Panc1 (cell line): ENCODE measurements around the gene KCNF1. TPM values are rescaled to one million over a fixed set of nuclear protein-coding genes. Genes with fewer than 3 reads are reported as not detected.

Experiments
- ATAC-seq: fragments of 200-7000 bp; cut with Tn5 transposase; 2 replicates; pipeline ENCODE4 v1.9.1; 2020; ENCODE audit warnings: mild to moderate bottlenecking, moderate library complexity
- BruUV-seq: library from RNA; stranded (reverse); fragments of 400-500 nt; replicated peaks from 2 replicates; lab custom pipeline; 2021; lab: Mats Ljungman, UMichigan
- CTCF ChIA-PET: fragments of 300-600 bp; sonication (Branson Sonifier 250); formaldehyde crosslinking; loops from one replicate; lab custom pipeline; 2022; ENCODE audit warnings: antibody characterized with exemption; lab: Charles Lee
- POLR2A ChIA-PET: fragments of 300-600 bp; sonication (Branson Sonifier 250); formaldehyde crosslinking; loops from one replicate; lab custom pipeline; 2022; ENCODE audit warnings: antibody characterized with exemption; lab: Charles Lee
- DNase-seq: peaks from one replicate; pipeline ENCODE4 v3.0.0-alpha.2; 2010; ENCODE audit warnings: low read depth, low spot score
- H3K27ac ChIP-seq: 2 replicates; pipeline ENCODE4 v1.5.1; 2011; ENCODE audit warnings: mild to moderate bottlenecking, low read length, inconsistent platforms
- H3K27me3 ChIP-seq: fragments of 200-500 bp; sonication (Bioruptor generic); 2 replicates; pipeline ENCODE4 v1.6.0; 2014; ENCODE audit warnings: low read length, inconsistent platforms; ENCODE audit not compliant: control insufficient read depth, insufficient read depth
- H3K36me3 ChIP-seq: fragments of 200-500 bp; sonication (Bioruptor generic); 2 replicates; pipeline ENCODE4 v1.5.1; 2014; ENCODE audit warnings: inconsistent platforms, mild to moderate bottlenecking, low read length, moderate library complexity; ENCODE audit not compliant: control insufficient read depth, insufficient read depth
- H3K4me1 ChIP-seq: 2 replicates; pipeline ENCODE4 v1.5.1; 2011; ENCODE audit warnings: inconsistent platforms, mild to moderate bottlenecking, low read length, moderate library complexity; ENCODE audit not compliant: control insufficient read depth, insufficient read depth
- H3K4me3 ChIP-seq, 2 experiments: 2 replicates each; pipeline ENCODE4 v1.5.1; 2011 to 2012; ENCODE audit warnings: low read depth in 2 of 2, low read length in 2 of 2, mild to moderate bottlenecking in 2 of 2, inconsistent platforms in 1 of 2, moderate library complexity in 1 of 2
- H3K9me3 ChIP-seq: fragments of 200-500 bp; sonication (Bioruptor generic); 2 replicates; pipeline ENCODE4 v1.5.1; 2014; ENCODE audit warnings: low read depth, mild to moderate bottlenecking, inconsistent platforms, low read length, moderate library complexity; ENCODE audit not compliant: control insufficient read depth, insufficient read depth
- CTCF ChIP-seq: fragments of 450-650 bp; IDR thresholded peaks from 2 replicates; pipeline ENCODE4 v1.5.1; 2017; ENCODE audit warnings: mild to moderate bottlenecking
- POLR2AphosphoS5 ChIP-seq: IDR thresholded peaks from 2 replicates; pipeline ENCODE4 v1.6.1; 2012; ENCODE audit warnings: mild to moderate bottlenecking, low read depth, low read length, moderate library complexity
- REST ChIP-seq, 2 experiments: IDR thresholded peaks; 2 replicates each; pipeline ENCODE4 v1.6.1; 2011 to 2012; ENCODE audit warnings: low read depth in 2 of 2, control low read depth in 1 of 2, low read length in 1 of 2, mild to moderate bottlenecking in 1 of 2, moderate library complexity in 1 of 2; ENCODE audit not compliant: insufficient read depth in 1 of 2
- SIN3A ChIP-seq: IDR thresholded peaks from 2 replicates; pipeline ENCODE4 v1.6.1; 2012; ENCODE audit warnings: low read depth, mild to moderate bottlenecking, low read length, moderate library complexity, borderline replicate concordance; ENCODE audit not compliant: insufficient read depth
- TCF7L2 ChIP-seq: IDR thresholded peaks from 2 replicates; pipeline ENCODE4 v1.6.1; 2011; ENCODE audit warnings: mild to moderate bottlenecking, low read depth, low read length, inconsistent platforms
- in situ Hi-C: cut with HindIII; loops from 2 replicates; pipeline ENCODE4 v1.10.0; 2016; ENCODE audit warnings: low sequenced_read_pairs, low pct_unique_long_range_greater_than_20kb
- intact Hi-C: fragments of 100-400 bp; cut with micrococcal nuclease; formaldehyde crosslinking; loops from one replicate; pipeline ENCODE4 v1.10.0; 2022; ENCODE audit not compliant: unreplicated experiment
- total RNA-seq: library from RNA; stranded (reverse); gene quantifications from one replicate; pipeline ENCODE4 v1.2.1, GENCODE V29; 2021; ENCODE audit not compliant: unreplicated experiment

KCNF1 gene
- total RNA-seq, 1 experiment from 2014 or later, result 0.39 TPM

GRCh38 chr2:10876963-10877362 is 34.8 kb upstream of the KCNF1 start:
- Histone ChIP-seq H3K27me3 (no peaks in the 10 kb centered on the region), H3K27ac (no peak overlapping the region), H3K4me1 (no peaks in the 10 kb centered on the region), H3K9me3 (no peaks in the 10 kb centered on the region), H3K36me3 (no peaks in the 10 kb centered on the region), H3K4me3 (no peak overlapping the region)
- CTCF ChIA-PET, result no interaction called here
- POLR2A ChIA-PET, result no interaction called here
- BruUV-seq, result no TSS peak
- DNase-seq, result no peak
- TF ChIP-seq POLR2AphosphoS5 (no peak), CTCF (no peak), TCF7L2 (no peak), REST (IDR thresholded peaks at IDR 0.05; ENCODE audit: insufficient read depth in 1 of 2, low read depth in 2 of 2, low read length in 1 of 2) (no peak), SIN3A (no peak)
- in situ Hi-C loops (no loop called here), intact Hi-C loops (no loop called here)
- ATAC-seq, result no peak

- POLR2A ChIA-PET, result no interaction called here
These were observed 34.1 kb upstream of the KCNF1 start for GRCh38 chr2:10877651-10878111.

More at GRCh38 chr2:10877651-10878111, 34.1 kb upstream of the KCNF1 start:
- ATAC-seq (no peak), DNase-seq (no peak)
- Histone ChIP-seq H3K27ac (no peak overlapping the region), H3K27me3 (no peaks in the 10 kb centered on the region), H3K9me3 (no peaks in the 10 kb centered on the region), H3K36me3 (no peaks in the 10 kb centered on the region), H3K4me1 (no peaks in the 10 kb centered on the region), H3K4me3 (no peak overlapping the region)
- CTCF ChIA-PET, result no interaction called here
- TF ChIP-seq TCF7L2 (no peak), REST (IDR thresholded peaks at IDR 0.05; ENCODE audit: insufficient read depth in 1 of 2, low read depth in 2 of 2, low read length in 1 of 2) (no peak), CTCF (no peak), SIN3A (no peak), POLR2AphosphoS5 (no peak)
- intact Hi-C loops (no loop called here), in situ Hi-C loops (no loop called here)
- BruUV-seq, result no TSS peak
